Thyroid gland (tissue), 4 donors: ENCODE measurements around the gene BZW2.

Source experiments
- POLR2A ChIP-seq, 2 donors: fragments of 450-650 bp; IDR thresholded peaks; one replicate each; pipeline ENCODE4 v1.6.1; 2017; ENCODE audit warnings: antibody characterized with exemption in 2 of 2, mild to moderate bottlenecking in 2 of 2, moderate library complexity in 1 of 2
- TF ChIP-seq, protein P1 (sequence below), 6 experiments: fragments of 200-600 bp in 3 of 6; fragments of 450-650 bp in 3 of 6; sonication (generic) in 3 of 6; IDR thresholded peaks; one replicate each; pipeline ENCODE4 v1.5.1; 2016 to 2019; ENCODE audit warnings: antibody characterized with exemption in 6 of 6, mild to moderate bottlenecking in 2 of 6, inconsistent platforms in 1 of 6, moderate library complexity in 1 of 6

GRCh38 chr7:16634271-16634738, 11.7 kb upstream of the BZW2 start:
- TF ChIP-seq, protein P1, sequence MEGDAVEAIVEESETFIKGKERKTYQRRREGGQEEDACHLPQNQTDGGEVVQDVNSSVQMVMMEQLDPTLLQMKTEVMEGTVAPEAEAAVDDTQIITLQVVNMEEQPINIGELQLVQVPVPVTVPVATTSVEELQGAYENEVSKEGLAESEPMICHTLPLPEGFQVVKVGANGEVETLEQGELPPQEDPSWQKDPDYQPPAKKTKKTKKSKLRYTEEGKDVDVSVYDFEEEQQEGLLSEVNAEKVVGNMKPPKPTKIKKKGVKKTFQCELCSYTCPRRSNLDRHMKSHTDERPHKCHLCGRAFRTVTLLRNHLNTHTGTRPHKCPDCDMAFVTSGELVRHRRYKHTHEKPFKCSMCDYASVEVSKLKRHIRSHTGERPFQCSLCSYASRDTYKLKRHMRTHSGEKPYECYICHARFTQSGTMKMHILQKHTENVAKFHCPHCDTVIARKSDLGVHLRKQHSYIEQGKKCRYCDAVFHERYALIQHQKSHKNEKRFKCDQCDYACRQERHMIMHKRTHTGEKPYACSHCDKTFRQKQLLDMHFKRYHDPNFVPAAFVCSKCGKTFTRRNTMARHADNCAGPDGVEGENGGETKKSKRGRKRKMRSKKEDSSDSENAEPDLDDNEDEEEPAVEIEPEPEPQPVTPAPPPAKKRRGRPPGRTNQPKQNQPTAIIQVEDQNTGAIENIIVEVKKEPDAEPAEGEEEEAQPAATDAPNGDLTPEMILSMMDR (IDR thresholded peaks at IDR 0.05) = no peak
- TF ChIP-seq POLR2A (IDR thresholded peaks at IDR 0.05) = no peak
